Fibroblast of lung (primary cell): ENCODE data around the gene EMC8.

Experiments used
- CTCF ChIP-seq, 2 donors: IDR thresholded peaks in 1 of 2; conservative IDR thresholded peaks in 1 of 2; 1 replicate in 1 of 2; 2 replicates in 1 of 2; pipeline ENCODE4 v1.5.1; 2011 to 2012; ENCODE audit warnings: low read length in 2 of 2, control low read depth in 1 of 2, inconsistent platforms in 1 of 2, low read depth in 1 of 2, mild to moderate bottlenecking in 1 of 2
- EZH2 ChIP-seq: IDR thresholded peaks from 2 replicates; pipeline ENCODE4 v1.5.1; 2012; ENCODE audit warnings: low read length, control low read depth, mild to moderate bottlenecking; ENCODE audit errors: missing control alignments

DNA sequence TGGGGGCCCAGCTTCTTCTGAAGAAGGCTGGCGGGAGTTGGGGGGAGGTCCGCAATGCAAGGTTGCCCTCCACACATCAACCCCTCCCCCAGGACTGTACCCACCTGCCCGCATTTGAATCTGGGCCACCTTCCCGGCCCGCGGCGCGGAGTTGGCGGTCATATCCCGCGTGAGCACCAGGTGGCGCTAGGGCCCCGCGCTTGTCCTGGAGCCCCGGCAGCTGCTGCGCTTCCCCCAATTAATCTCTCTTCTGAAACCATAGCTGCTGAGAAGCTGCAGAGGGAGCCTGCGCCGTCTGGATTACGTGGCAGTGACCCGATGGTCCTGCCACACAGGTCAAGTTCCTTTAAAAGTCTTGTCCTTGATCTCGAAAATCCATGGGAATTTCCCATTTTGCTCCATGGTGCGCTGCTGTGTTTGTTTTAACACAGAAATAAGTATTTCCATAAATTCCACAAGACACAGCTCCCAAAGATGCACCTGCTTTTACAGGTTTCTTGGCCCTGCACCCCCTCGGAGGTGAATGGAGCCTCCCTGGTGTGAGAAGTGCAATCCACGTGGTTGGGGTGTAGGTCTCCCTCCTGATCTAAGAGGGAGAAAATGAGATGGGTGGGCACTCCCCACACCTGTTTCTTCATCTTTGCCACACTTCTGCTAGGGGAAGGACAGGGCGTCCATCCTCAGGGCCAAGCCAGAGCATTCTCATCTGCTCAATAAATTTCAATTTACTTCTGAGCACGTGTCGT lies 22.2 kb upstream of the EMC8 start:
- TF ChIP-seq CTCF (conservative IDR thresholded peaks at IDR 0.05 in 1 of 2, IDR thresholded peaks at IDR 0.05 in 1 of 2; ENCODE audit: low read depth in 1 of 2, low read length in 2 of 2) (peak; percentile 76 to 84), EZH2 (no peak)
